ENCODE results near the gene INMT.

The INMT gene

GRCh38 chr7:30729642-30730041 is 22.3 kb upstream of the INMT start:
- DNase-seq: no peak

GRCh38 chr7:30730097-30730496 is 21.8 kb upstream of the INMT start:
- no peak for DNase-seq

DNA sequence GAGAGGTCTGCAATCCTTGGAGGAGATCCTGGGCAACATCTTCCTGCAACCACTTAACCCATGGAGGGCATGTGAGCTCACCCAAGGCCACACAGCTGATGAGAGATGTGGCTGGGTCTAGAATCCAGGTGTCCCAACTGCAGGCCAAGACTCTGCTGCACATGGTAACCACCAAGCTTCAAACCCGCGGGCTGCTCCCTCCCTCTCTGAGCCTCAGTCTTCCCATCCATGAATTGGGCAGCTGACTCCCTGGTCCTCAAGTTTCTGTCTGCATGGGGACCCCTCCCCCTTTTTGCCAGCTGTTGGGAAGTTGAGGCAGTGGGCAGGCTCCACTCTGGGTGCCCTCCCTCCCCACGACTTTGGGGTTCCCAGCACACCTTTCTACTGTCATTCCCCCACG is 20.9 kb upstream of the INMT start:
- no peak for DNase-seq

- no peak for DNase-seq
Measured at GRCh38 chr7:30731581-30731980, 20.4 kb upstream of the INMT start.

DNA sequence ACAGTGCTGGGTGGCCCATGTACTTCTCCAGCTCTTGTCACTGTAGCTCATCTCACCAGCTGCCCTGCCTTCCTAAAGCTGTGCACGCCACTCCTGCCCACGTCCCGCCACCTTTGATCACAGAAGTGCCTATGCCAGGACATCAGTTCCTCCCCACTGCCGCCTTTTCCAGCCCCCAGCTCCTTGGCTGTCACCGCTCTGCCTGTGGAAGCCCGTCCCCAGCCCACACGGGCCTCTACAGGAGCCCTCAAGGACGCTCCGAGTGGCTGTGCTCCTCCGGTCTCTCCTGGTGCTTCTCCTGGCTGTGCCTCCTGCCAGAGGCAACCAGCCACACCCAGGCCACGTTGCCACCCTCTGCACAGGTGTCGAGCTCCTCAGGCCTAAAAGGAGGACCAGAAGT is 19.3 kb upstream of the INMT start:
- DNase-seq: no peak

- no peak for DNase-seq
Measured at GRCh38 chr7:30733216-30733615, 18.7 kb upstream of the INMT start.

DNA sequence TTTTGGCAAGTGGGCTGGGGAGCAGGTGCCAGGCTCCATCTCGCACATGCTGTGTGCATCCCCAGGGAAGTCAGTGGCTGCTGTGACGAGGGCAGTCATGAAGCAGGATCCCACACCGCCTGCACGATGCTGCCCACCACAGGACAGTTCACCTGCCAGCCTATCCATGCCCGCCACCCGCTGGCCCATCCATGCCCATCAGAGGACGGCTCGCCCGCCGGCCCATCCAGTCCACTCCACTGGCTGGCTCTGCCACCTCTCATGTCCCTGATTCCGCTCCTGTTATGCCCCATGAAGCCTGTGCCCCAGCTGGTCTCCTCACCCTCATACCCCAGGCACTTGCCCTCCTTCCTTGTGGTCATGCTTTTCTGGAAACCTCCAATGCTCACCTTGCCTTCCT is 18.2 kb upstream of the INMT start:
- no peak for DNase-seq

DNA sequence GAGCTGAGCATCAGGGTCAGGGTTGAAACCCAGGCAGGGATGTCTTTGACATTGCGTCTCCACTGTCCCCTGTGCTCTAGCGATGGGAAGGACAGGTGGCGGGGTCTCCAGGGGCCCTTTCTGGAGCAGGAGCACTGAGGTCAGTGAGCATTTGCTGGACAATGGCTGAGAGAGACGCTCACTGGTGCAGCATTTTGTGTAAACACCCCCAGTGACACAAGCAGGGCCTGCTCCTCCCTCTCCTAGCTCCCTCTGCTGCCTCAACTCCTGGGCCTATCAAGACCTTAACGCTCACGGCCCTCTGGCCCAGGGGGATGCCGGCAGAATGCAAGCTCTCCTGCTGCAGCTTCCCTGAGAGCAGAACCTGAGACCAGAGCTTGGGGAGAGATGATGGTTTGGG is 17.4 kb upstream of the INMT start:
- no peak for DNase-seq

DNA sequence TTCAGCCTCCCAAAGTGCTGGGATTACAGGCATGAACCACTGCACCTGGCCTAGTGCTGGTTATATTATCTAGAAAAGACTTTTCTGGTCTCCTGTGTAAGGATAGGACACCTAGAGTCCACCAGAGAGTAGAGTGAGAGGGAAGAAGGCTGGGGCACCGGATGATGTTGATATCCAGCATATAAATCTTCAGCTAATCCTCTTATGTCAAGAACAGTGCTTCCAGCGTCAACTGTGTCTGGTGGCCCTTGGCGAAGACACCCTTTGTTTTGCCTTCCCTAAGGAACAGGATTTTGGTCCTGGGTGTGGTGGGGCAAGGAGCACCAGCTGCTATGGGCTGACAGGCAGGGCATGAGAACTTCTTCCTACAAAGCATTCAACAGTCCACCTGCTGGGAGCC is 16.3 kb upstream of the INMT start:
- no peak for DNase-seq

DNA sequence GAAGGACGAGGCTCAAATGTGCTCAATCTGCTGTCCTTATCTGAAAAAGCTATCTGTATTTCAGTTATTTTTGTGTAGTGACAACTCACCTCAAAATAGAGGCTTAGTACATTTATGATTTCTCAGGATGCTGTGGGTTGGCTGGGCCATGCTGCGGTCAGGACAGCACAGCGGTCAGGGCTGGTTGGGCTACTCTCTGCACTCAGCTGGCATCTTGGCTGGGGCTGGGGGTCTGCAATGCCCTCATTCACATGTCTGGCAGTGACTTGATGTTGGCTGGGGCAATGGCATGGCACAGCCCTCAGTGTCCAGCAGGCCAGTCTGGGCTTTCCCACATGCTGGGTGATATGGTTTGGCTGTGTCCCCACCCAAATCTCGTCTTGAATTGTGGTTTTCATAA is 15.6 kb upstream of the INMT start:
- no peak for DNase-seq

DNA sequence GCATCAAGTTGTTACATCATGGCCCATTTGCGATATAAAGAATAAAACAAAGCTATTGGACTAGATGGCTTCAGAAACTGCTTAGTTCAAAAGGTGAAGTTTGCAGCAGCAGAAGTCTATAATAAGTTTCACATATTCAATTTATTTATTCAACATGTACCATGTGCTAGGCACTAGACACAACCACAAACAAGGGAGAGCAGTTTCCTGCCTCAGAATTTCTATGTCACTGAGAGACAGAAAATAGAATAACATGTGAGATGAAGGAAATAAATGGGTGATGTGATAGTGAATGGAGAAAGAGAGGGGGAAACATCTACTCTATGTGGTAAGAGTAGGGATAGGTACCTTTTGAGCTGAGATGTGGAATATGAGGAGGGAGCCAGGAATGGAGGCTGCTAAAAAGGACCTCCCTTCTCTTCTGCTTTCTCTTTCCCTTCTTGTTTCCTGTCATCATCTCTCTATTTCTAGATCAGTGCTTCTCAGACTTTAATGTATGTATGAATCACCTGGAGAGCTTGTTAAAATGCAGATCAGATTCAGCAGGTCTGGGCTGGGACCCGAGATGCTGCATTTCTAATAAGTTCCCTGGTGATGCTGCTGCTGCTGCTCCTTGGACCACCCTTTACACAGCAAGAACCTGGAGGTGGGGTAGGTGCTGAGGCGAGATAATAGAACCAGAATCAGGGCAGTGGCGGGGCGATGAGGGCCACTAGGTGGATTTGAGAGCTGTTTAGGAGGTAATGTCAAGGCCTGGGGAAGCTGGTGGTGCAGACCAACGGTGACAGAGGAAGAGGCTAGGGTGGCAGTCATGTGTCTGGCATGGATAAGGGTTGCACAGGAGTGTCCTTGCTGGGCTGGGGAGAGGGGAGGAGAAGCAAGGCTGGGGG is 13.7 kb upstream of the INMT start:
- DNase-seq: peak in 1 of 2 experiments; percentile 8

GRCh38 chr7:30739691-30740090 is 12.2 kb upstream of the INMT start:
- DNase-seq: no peak

GRCh38 chr7:30740417-30741181 is 11.3 kb upstream of the INMT start:
- DNase-seq: peak; percentile 58 to 76

DNA sequence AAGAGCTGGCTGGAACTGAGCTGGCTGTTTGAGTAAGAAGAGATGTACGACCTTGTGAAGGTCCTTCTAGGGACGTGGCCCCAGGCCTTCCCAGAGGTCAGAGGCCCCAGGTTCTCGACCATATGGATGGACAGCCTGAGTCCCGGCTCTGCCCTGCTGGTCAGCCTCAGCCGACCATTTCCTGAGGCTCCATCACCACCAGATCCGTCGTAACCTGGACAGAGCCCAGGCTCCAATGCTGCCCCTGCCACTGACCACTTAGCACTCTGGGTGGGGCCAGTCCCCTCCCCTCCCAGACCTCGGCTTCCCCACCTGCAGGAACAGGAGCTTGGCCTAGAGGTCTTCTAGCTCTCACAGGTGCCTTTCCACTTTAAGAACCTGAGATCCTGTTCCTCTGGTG is 10.6 kb upstream of the INMT start:
- no peak for DNase-seq

- DNase-seq: no peak
Measured at GRCh38 chr7:30743371-30744074, 8.4 kb upstream of the INMT start.

DNA sequence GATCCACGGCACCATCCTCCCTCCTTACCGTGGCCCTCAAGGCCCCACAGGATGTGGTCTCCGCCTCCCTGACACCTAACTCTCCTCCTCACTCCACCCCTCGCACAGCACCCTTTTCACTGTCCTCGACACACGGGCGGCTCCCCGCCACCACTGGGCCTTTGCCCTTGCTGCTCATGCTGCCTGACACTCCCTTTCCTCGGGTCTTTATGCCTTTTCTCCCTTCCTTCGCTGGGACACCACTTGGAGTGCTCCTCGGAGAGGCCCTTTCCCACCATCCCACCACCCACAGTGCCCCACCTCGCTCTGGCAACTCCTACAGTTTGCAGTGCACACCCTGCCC is 7.9 kb upstream of the INMT start:
- no peak for DNase-seq

DNA sequence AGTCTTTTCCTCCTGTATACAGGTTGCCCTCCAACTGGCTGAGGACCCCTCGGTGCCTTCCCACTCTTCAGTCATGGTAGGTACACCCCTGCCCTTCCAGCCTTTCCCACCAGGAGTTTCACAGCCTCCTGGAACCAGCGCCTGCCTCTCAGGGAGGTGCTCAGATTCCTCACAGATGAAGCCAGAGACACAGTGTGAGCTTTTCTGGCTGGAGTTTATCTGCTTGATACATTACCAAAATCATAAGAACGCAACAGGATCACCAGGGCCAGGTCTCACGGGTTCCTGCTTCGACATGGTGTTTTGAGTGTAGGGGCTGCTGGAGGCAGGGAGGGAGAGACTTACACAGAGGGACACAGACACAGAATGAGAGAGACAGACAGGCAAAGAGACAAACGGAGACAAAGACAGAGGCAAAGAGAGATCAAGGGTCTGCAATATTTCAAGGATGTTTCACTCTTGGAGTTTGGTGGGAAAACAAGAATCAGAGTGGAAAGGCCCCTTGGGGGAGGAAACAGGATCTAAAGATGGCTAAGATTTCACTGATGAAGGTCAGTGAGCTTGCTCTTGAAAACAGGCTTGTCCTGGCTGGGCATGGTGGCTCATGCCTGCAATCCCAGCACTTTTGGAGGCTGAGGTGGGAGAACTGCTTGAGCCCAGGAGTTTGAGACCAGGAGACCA is 6.5 kb upstream of the INMT start:
- no peak for DNase-seq

- no peak for DNase-seq
Measured at GRCh38 chr7:30750010-30750409, 1.9 kb upstream of the INMT start.

GRCh38 chr7:30750683-30751650 is 968 bp upstream of the INMT start:
- no peak for DNase-seq

DNA sequence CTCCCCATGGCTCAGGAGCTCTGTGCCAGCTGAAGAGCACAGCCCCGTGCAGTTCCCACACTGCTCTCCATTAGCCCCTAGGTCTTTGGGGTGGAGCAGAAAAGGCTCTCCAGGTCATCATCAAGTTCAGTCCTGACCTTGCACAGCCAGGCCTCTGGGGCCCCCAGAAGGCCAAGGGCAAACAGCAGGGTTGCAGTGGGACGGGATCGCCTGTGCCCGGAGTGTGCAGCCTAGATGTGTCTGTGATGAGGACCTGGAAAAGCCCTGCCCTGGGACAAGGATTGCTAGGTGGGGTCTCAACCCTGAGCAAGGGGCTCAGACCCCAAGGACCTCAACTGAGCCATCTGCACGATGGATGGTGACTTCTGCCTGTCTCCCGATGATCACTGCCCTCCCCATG is 549 bp downstream of the INMT start:
- DNase-seq: no peak

GRCh38 chr7:30752979-30753378 is 1.0 kb downstream of the INMT start:
- no peak for DNase-seq

DNA sequence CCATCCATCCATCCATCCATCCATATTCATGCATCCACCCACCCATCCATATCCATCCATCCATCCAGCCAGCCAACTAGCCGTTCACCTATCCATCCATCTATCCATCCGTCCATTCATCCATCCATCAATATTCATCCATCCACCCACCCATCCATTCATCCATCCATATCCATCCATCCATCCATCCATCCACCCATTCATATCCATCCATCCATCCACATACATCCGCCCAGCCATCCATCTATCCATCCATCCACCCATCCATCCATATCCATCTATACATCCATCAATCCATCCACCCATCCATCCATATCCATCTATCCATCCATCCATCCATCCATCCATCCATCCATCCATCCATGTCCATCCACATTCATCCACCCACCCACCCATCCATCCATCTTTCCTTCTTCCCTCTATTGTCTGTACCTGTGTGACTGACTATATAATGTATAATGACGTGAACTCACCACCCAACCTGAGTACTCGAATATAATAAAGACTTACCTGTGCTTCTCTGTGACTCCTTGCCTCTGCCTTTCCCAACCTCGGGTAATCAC is 2.5 kb downstream of the INMT start:
- no peak for DNase-seq
